HPDE6-E6E7 (cell line): ENCODE results near the gene DTD1.

Experiments used
- DNase-seq: peaks from one replicate; pipeline ENCODE4 v3.0.0; 2011; ENCODE audit warnings: missing footprints; ENCODE audit errors: extremely low spot score

Gene DTD1

GRCh38 chr20:18702736-18703135 is 114.9 kb downstream of the DTD1 start:
- DNase-seq: no peak

- DNase-seq: no peak
Observed at GRCh38 chr20:18705490-18705889, 117.6 kb downstream of the DTD1 start.

- DNase-seq: no peak
Observed at GRCh38 chr20:18705910-18706309, 118.1 kb downstream of the DTD1 start.

- no peak for DNase-seq
Observed at GRCh38 chr20:18712131-18712530, 124.3 kb downstream of the DTD1 start.

GRCh38 chr20:18712882-18713281 is 125.0 kb downstream of the DTD1 start:
- no peak for DNase-seq

- DNase-seq: no peak
Observed at GRCh38 chr20:18715564-18715963, 127.7 kb downstream of the DTD1 start.

- no peak for DNase-seq
Observed at GRCh38 chr20:18717062-18717461, 129.2 kb downstream of the DTD1 start.

GRCh38 chr20:18718129-18718528 is 130.3 kb downstream of the DTD1 start:
- no peak for DNase-seq

- no peak for DNase-seq
Observed at GRCh38 chr20:18719426-18719825, 131.6 kb downstream of the DTD1 start.

GRCh38 chr20:18721551-18722115 is 133.8 kb downstream of the DTD1 start:
- no peak for DNase-seq

GRCh38 chr20:18722371-18722770 is 134.5 kb downstream of the DTD1 start:
- no peak for DNase-seq

- DNase-seq: no peak
Observed at GRCh38 chr20:18724077-18724476, 136.2 kb downstream of the DTD1 start.

- DNase-seq: no peak
Observed at GRCh38 chr20:18724788-18725464, 137.1 kb downstream of the DTD1 start.

- no peak for DNase-seq
Observed at GRCh38 chr20:18727032-18727508, 139.2 kb downstream of the DTD1 start.

GRCh38 chr20:18728165-18728869 is 140.5 kb downstream of the DTD1 start:
- DNase-seq: no peak

GRCh38 chr20:18728870-18729224 is 141.0 kb downstream of the DTD1 start:
- DNase-seq: no peak

- DNase-seq: no peak
Observed at GRCh38 chr20:18729231-18729825, 141.5 kb downstream of the DTD1 start.

- no peak for DNase-seq
Observed at GRCh38 chr20:18731940-18732339, 144.1 kb downstream of the DTD1 start.

- no peak for DNase-seq
Observed at GRCh38 chr20:18734525-18735189, 146.8 kb downstream of the DTD1 start.

GRCh38 chr20:18737140-18737539 is 149.3 kb downstream of the DTD1 start:
- DNase-seq: no peak

- DNase-seq: no peak
Observed at GRCh38 chr20:18738055-18738454, 150.2 kb downstream of the DTD1 start.

- no peak for DNase-seq
Observed at GRCh38 chr20:18738888-18739287, 151.0 kb downstream of the DTD1 start.
